Transverse colon (tissue), 4 donors: Measurements from ENCODE around the gene SNRPA. TPM values are rescaled to one million over a fixed set of nuclear protein-coding genes. Genes with fewer than 3 reads are reported as not detected.
A peak's percentile ranks its signal among the peaks of the same experiment; 100 is the strongest.

Experiments used
- DNase-seq: peaks from one replicate; pipeline ENCODE4 v3.0.0-alpha.2; 2019
- H3K27ac ChIP-seq, 4 donors: fragments of 200-600 bp; sonication (generic); 2 replicates each; pipeline ENCODE4 v1.5.1; 2016 to 2018; ENCODE audit warnings: inconsistent platforms in 4 of 4
- H3K27me3 ChIP-seq: fragments of 200-600 bp; sonication (generic); 2 replicates; pipeline ENCODE4 v1.5.1; 2017; ENCODE audit warnings: inconsistent platforms
- H3K36me3 ChIP-seq, 4 donors: fragments of 200-600 bp; sonication (generic); 2 replicates each; pipeline ENCODE4 v1.5.1; 2017 to 2019; ENCODE audit warnings: inconsistent platforms in 4 of 4
- H3K4me1 ChIP-seq, 4 donors: fragments of 200-600 bp; sonication (generic); 2 replicates each; pipeline ENCODE4 v1.5.1; 2017 to 2020; ENCODE audit warnings: inconsistent platforms in 4 of 4
- H3K4me3 ChIP-seq, 4 donors: fragments of 200-600 bp; sonication (generic); 1 replicate in 1 of 4; 2 replicates in 3 of 4; pipeline versions ENCODE4 v1.5.1 to v1.6.1; 2017 to 2019; ENCODE audit warnings: inconsistent platforms in 4 of 4
- H3K9me3 ChIP-seq, 2 donors: fragments of 200-600 bp; sonication (generic); 2 replicates each; pipeline ENCODE4 v1.5.1; 2017 to 2019; ENCODE audit warnings: inconsistent platforms in 2 of 2
- EP300 ChIP-seq: sonication (generic); formaldehyde crosslinking; IDR thresholded peaks from one replicate; pipeline ENCODE4 v1.6.1; 2017; ENCODE audit warnings: antibody characterized with exemption, low read depth
- POLR2A ChIP-seq: fragments of 450-650 bp; IDR thresholded peaks from one replicate; pipeline ENCODE4 v1.6.1; 2016; ENCODE audit warnings: antibody characterized with exemption, mild to moderate bottlenecking, moderate library complexity
- POLR2AphosphoS5 ChIP-seq, 3 donors: sonication (generic); formaldehyde crosslinking; IDR thresholded peaks; one replicate each; pipeline ENCODE4 v1.6.1; 2016; ENCODE audit warnings: antibody characterized with exemption in 3 of 3
- WGBS, 2 donors: methylation state at CpG; one replicate each; pipeline ENCODE4 v1.1.5; 2018; ENCODE audit warnings: low coverage in 1 of 2; 5-methylcytosine and 5-hydroxymethylcytosine counted together
- in situ Hi-C, 4 donors: fragments of 200-750 bp; cut with MboI; loops; one replicate each; pipeline versions ENCODE4 v1.15.0 to v1.15.1; 2017; ENCODE audit warnings: low sequenced_read_pairs in 3 of 4, low pct_ligation_motif_present in 1 of 4, low pct_unique_long_range_greater_than_20kb in 1 of 4
- intact Hi-C: fragments of 100-400 bp; cut with DNase I; formaldehyde crosslinking; loops from one replicate; pipeline ENCODE4 v1.15.1; 2023; ENCODE audit warnings: low total_unique reads
- total RNA-seq, 4 donors: library from RNA; depleted of rRNA; stranded (reverse); fragments of >200 nt; gene quantifications; one replicate each; pipeline ENCODE4 v1.1.0, GENCODE V29; 2016
- TF ChIP-seq, protein P1 (sequence below), 5 experiments: fragments of 200-600 bp in 3 of 5; fragments of 450-650 bp in 2 of 5; sonication (generic) in 3 of 5; IDR thresholded peaks; 1 replicate in 2 of 5; 2 replicates in 3 of 5; pipeline ENCODE4 v1.5.1; 2016 to 2017; ENCODE audit warnings: antibody characterized with exemption in 5 of 5, inconsistent platforms in 3 of 5, mild to moderate bottlenecking in 2 of 5, moderate library complexity in 1 of 5

The SNRPA gene
- total RNA-seq, 4 donors from 2014 or later: 45.1 to 85.3 (median 65.6) TPM

DNA sequence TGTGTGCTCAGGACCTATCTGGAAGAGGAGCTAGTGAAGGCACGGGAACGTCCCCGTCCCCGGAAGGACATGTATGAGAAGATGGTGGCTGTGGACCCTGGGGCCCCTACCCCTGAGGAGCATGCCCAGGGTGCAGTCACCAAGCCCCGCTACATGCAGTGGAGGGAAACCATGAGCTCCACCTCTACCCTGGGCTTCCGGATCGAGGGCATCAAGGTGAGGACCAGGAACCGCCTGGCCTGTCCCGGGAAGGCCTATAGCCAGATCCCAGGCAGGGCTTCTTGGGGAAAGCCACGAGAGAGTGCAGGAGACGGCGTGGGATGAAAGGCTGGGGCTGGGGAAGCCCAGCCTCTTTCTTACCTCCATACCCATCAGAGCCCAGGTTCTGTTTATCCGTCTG lies 17.9 kb upstream of the SNRPA start:
- in situ Hi-C loops: no loop called here
- DNase-seq: no peak
- H3K27me3 ChIP-seq: no peaks in the 10 kb centered on the region
- no peaks in the 10 kb centered on the region for H3K9me3 ChIP-seq
- TF ChIP-seq POLR2A: no peak
- no peak for TF ChIP-seq POLR2AphosphoS5 (IDR thresholded peaks at IDR 0.05)
- TF ChIP-seq EP300: no peak
- TF ChIP-seq, protein P1, sequence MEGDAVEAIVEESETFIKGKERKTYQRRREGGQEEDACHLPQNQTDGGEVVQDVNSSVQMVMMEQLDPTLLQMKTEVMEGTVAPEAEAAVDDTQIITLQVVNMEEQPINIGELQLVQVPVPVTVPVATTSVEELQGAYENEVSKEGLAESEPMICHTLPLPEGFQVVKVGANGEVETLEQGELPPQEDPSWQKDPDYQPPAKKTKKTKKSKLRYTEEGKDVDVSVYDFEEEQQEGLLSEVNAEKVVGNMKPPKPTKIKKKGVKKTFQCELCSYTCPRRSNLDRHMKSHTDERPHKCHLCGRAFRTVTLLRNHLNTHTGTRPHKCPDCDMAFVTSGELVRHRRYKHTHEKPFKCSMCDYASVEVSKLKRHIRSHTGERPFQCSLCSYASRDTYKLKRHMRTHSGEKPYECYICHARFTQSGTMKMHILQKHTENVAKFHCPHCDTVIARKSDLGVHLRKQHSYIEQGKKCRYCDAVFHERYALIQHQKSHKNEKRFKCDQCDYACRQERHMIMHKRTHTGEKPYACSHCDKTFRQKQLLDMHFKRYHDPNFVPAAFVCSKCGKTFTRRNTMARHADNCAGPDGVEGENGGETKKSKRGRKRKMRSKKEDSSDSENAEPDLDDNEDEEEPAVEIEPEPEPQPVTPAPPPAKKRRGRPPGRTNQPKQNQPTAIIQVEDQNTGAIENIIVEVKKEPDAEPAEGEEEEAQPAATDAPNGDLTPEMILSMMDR (IDR thresholded peaks at IDR 0.05): no peak
- peaks cover 0 to 72% (median 30%) of the 10 kb centered on the region in 4 donors for H3K36me3 ChIP-seq
- no peak overlapping the region for H3K27ac ChIP-seq
- intact Hi-C loops: no loop called here
- 92% methylated on average over 13 of the region's 13 CpGs; no CpG with 5 or more reads in 1 of the 2 donors for WGBS, 2 donors
- no peak overlapping the region for H3K4me3 ChIP-seq
- peaks cover 0 to 18% (median 5%) of the 10 kb centered on the region in 4 donors for H3K4me1 ChIP-seq

- peaks cover 0 to 18% (median 5%) of the 10 kb centered on the region in 4 donors for H3K4me1 ChIP-seq
- peak overlapping the region; percentile 46 to 78 (median 72) for H3K27ac ChIP-seq
- no peaks in the 10 kb centered on the region for H3K9me3 ChIP-seq
- in situ Hi-C loops: no loop called here
- intact Hi-C loops: no loop called here
- H3K4me3 ChIP-seq: no peak overlapping the region
- no peaks in the 10 kb centered on the region for H3K27me3 ChIP-seq
- peaks cover 0 to 57% (median 25%) of the 10 kb centered on the region in 4 donors for H3K36me3 ChIP-seq
- DNase-seq: peak; percentile 45
- TF ChIP-seq POLR2A (no peak), POLR2AphosphoS5 (IDR thresholded peaks at IDR 0.05) (peak in 1 of 3 donors; percentile 51)
- WGBS, 2 donors: 80 to 85% methylated on average over 7 to 11 of the region's 11 CpGs
These were observed 15.8 kb upstream of the SNRPA start for GRCh38 chr19:40735013-40735771.

DNA sequence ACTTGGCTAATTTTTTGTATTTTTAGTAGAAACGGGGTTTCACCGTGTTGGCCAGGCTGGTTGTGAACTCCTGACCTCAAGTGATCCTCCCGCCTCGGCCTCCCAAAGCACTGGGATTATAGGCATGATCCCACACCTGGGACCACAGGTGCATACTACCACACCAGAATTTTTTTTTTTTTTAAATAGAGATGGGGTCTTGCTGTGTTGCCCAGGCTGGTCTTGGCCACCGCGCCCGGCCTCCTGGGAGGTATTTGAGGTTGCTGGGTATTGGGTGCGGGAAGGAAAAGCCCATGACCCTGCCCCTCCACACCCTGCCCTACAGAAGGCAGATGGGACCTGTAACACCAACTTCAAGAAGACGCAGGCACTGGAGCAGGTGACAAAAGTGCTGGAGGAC lies 14.3 kb upstream of the SNRPA start:
- no peak for TF ChIP-seq POLR2AphosphoS5 (IDR thresholded peaks at IDR 0.05)
- TF ChIP-seq, protein P1 (IDR thresholded peaks at IDR 0.05): no peak
- TF ChIP-seq EP300: no peak
- no peak for TF ChIP-seq POLR2A
- no peaks in the 10 kb centered on the region for H3K27me3 ChIP-seq
- 96% methylated on average over 9 of the region's 9 CpGs; no CpG with 5 or more reads in 1 of the 2 donors for WGBS, 2 donors
- H3K4me3 ChIP-seq: no peak overlapping the region
- peaks cover 0 to 18% (median 5%) of the 10 kb centered on the region in 4 donors for H3K4me1 ChIP-seq
- intact Hi-C loops (no loop called here), in situ Hi-C loops (no loop called here)
- peaks cover 0 to 42% (median 21%) of the 10 kb centered on the region in 4 donors for H3K36me3 ChIP-seq
- H3K9me3 ChIP-seq: no peaks in the 10 kb centered on the region
- H3K27ac ChIP-seq: peak overlapping the region; percentile 46 to 78 (median 72)
- DNase-seq: no peak

DNA sequence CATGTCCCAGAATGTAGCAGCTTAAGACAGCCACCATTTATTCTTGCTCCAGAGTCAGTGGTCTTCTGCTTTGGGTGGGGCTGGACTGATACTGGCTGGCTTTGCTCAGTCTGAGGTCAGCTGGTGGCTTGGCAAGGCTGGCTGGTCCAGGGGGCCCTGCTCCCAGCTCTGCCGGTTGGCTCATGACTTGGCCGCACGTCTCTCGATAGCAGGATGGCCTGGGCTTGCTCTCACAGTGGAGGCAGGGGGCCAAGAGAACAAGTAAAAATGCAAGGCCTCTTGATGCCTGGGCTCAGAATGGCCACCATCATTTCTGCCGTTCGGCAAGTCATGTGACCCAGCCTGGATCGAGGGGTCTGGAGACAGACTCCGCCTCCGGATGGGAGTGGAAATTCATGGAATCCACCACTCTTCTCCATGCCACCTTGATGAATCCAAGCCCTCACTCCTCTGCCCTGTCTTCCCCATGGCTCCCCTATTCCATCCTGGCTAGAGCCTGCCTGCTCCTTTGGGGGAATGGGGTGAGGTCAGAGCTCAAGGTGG lies 13.8 kb upstream of the SNRPA start:
- Histone ChIP-seq H3K9me3 (no peaks in the 10 kb centered on the region), H3K27me3 (no peaks in the 10 kb centered on the region), H3K4me1 (peaks cover 0 to 18% (median 5%) of the 10 kb centered on the region in 4 donors), H3K4me3 (no peak overlapping the region), H3K27ac (peak overlapping the region in 2 of 4 donors; percentile 74 to 78), H3K36me3 (peaks cover 0 to 42% (median 19%) of the 10 kb centered on the region in 4 donors)
- WGBS, 2 donors: 84% methylated on average over 9 of the region's 9 CpGs; no CpG with 5 or more reads in 1 of the 2 donors
- no peak for DNase-seq
- in situ Hi-C loops: no loop called here
- intact Hi-C loops: no loop called here
- TF ChIP-seq POLR2AphosphoS5 (IDR thresholded peaks at IDR 0.05): no peak

DNA sequence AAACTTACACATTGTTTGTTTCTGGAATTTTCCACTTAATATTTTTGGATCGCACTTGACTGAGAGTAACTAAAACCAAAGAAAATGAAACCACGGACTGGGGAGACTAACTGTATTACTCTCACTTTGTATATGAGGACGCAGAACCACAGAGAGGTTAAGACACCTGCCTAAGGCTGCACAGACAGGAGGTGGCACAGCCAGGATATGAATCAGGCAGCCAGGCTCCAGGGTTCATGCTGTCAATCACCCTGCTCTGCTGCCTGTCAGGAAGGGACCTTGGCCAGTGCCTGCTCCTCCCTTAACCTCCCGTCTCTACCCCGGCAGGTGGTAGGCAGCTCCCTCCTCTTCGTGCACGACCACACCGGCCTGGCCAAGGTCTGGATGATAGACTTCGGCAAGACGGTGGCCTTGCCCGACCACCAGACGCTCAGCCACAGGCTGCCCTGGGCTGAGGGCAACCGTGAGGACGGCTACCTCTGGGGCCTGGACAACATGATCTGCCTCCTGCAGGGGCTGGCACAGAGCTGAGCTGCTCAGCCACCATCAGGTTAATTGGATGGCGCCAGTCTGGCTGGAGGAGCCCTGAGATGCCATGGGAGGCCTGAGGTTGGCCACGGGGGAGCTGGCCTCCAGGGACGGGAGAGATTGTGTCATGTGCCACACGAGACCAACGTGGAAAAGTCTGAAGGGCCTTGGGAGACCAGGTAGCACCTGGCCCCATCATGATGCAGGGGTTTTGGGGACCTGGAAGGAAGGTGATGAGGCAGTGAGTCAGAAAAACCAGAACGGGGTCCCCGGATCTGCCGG lies 11.8 kb upstream of the SNRPA start:
- Histone ChIP-seq H3K27ac (peak overlapping the region; percentile 24 to 52 (median 42)), H3K4me3 (no peak overlapping the region), H3K27me3 (no peaks in the 10 kb centered on the region), H3K9me3 (no peaks in the 10 kb centered on the region), H3K4me1 (peaks cover 0 to 18% (median 5%) of the 10 kb centered on the region in 4 donors), H3K36me3 (peaks cover 0 to 28% (median 10%) of the 10 kb centered on the region in 4 donors)
- WGBS, 2 donors: 78 to 85% methylated on average over 6 to 22 of the region's 22 CpGs
- TF ChIP-seq EP300 (no peak), POLR2AphosphoS5 (IDR thresholded peaks at IDR 0.05) (no peak), POLR2A (no peak)
- TF ChIP-seq, protein P1 (IDR thresholded peaks at IDR 0.05): no peak
- DNase-seq: no peak
- intact Hi-C loops (no loop called here), in situ Hi-C loops (no loop called here)
